Gastroesophageal sphincter (tissue), 4 donors: ENCODE measurements around the gene ABTB2. TPM values are rescaled to one million over a fixed set of nuclear protein-coding genes. Genes with fewer than 3 reads are reported as not detected.

ENCODE experiments used
- ATAC-seq: fragments of 150-250 bp; one replicate; pipeline ENCODE4 v1.9.1; 2016; ENCODE audit warnings: mild to moderate bottlenecking, moderate library complexity
- H3K27ac ChIP-seq, 4 donors: fragments of 200-600 bp; sonication (generic) in 3 of 4; 1 replicate in 3 of 4; 2 replicates in 1 of 4; pipeline ENCODE4 v1.5.1; 2016 to 2019
- H3K27me3 ChIP-seq: fragments of 200-600 bp; sonication (generic); one replicate; pipeline ENCODE4 v1.5.1; 2019
- H3K36me3 ChIP-seq, 2 donors: fragments of 200-600 bp; sonication (generic); one replicate each; pipeline ENCODE4 v1.5.1; 2019; ENCODE audit warnings: control low read depth in 1 of 2
- H3K4me1 ChIP-seq, 3 donors: fragments of 200-600 bp; sonication (generic); 1 replicate in 2 of 3; 2 replicates in 1 of 3; pipeline ENCODE4 v1.5.1; 2016 to 2019; ENCODE audit warnings: control low read depth in 2 of 3
- H3K4me3 ChIP-seq, 2 donors: fragments of 200-600 bp; sonication (generic); one replicate each; pipeline ENCODE4 v1.5.1; 2019; ENCODE audit warnings: mild to moderate bottlenecking in 1 of 2, moderate library complexity in 1 of 2
- H3K9me3 ChIP-seq, 3 donors: fragments of 200-600 bp; sonication (generic); one replicate each; pipeline ENCODE4 v1.5.1; 2017 to 2019; ENCODE audit warnings: control low read depth in 2 of 3
- EP300 ChIP-seq: sonication (generic); formaldehyde crosslinking; IDR thresholded peaks from one replicate; pipeline ENCODE4 v1.6.1; 2017; ENCODE audit warnings: antibody characterized with exemption, mild to moderate bottlenecking
- POLR2A ChIP-seq, 2 donors: fragments of 450-650 bp; IDR thresholded peaks; one replicate each; pipeline ENCODE4 v1.6.1; 2017; ENCODE audit warnings: antibody characterized with exemption in 2 of 2, mild to moderate bottlenecking in 2 of 2, moderate library complexity in 1 of 2
- POLR2AphosphoS5 ChIP-seq: sonication (generic); formaldehyde crosslinking; IDR thresholded peaks from one replicate; pipeline ENCODE4 v1.6.1; 2017; ENCODE audit warnings: antibody characterized with exemption
- WGBS, 2 donors: methylation state at CpG; one replicate each; pipeline ENCODE4 v1.1.5; 2018; ENCODE audit warnings: low coverage in 1 of 2; 5-methylcytosine and 5-hydroxymethylcytosine counted together
- total RNA-seq, 4 donors: library from RNA; depleted of rRNA; stranded (reverse); fragments of >200 nt; gene quantifications; one replicate each; pipeline ENCODE4 v1.1.0, GENCODE V29; 2016
- TF ChIP-seq, protein P1 (sequence below), 4 experiments: fragments of 200-600 bp in 2 of 4; fragments of 450-650 bp in 2 of 4; sonication (generic) in 1 of 4; IDR thresholded peaks; one replicate each; pipeline ENCODE4 v1.5.1; 2017 to 2019; ENCODE audit warnings: antibody characterized with exemption in 4 of 4, mild to moderate bottlenecking in 2 of 4, moderate library complexity in 2 of 4

The ABTB2 gene
- total RNA-seq, 4 donors from 2014 or later = 4.1 to 11.0 (median 7.5) TPM

DNA sequence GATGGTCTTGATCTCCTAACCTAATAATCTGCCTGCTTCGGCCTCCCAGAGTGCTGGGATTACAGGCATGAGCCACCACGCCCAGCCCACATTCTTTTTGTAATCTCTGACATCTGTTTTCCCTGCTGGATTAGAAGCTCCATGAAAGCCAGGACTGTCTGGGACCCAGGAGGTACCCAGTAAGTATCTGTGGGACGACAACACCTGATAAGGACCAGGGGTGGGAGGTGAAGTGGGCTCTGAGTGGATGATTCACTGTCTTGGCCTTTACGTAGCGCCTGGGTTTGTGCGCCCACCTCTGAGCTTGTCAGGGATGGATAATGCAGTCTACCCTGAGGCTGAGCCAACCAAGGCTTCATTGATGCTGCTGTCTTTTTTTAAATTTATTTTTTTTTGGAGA, 118.8 kb downstream of the ABTB2 start:
- WGBS, 2 donors = 73 to 78% methylated on average over 4 to 6 of the region's 6 CpGs
- Histone ChIP-seq H3K9me3 (no peaks in the 10 kb centered on the region), H3K36me3 (no peaks in the 10 kb centered on the region), H3K27me3 (no peaks in the 10 kb centered on the region), H3K4me1 (peaks cover 0 to 8% (median 0%) of the 10 kb centered on the region in 3 donors), H3K4me3 (no peak overlapping the region), H3K27ac (no peak overlapping the region)
- ATAC-seq = no peak
- TF ChIP-seq, protein P1, sequence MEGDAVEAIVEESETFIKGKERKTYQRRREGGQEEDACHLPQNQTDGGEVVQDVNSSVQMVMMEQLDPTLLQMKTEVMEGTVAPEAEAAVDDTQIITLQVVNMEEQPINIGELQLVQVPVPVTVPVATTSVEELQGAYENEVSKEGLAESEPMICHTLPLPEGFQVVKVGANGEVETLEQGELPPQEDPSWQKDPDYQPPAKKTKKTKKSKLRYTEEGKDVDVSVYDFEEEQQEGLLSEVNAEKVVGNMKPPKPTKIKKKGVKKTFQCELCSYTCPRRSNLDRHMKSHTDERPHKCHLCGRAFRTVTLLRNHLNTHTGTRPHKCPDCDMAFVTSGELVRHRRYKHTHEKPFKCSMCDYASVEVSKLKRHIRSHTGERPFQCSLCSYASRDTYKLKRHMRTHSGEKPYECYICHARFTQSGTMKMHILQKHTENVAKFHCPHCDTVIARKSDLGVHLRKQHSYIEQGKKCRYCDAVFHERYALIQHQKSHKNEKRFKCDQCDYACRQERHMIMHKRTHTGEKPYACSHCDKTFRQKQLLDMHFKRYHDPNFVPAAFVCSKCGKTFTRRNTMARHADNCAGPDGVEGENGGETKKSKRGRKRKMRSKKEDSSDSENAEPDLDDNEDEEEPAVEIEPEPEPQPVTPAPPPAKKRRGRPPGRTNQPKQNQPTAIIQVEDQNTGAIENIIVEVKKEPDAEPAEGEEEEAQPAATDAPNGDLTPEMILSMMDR (IDR thresholded peaks at IDR 0.05) = no peak
- TF ChIP-seq POLR2AphosphoS5 (no peak), POLR2A (IDR thresholded peaks at IDR 0.05) (no peak), EP300 (no peak)

DNA sequence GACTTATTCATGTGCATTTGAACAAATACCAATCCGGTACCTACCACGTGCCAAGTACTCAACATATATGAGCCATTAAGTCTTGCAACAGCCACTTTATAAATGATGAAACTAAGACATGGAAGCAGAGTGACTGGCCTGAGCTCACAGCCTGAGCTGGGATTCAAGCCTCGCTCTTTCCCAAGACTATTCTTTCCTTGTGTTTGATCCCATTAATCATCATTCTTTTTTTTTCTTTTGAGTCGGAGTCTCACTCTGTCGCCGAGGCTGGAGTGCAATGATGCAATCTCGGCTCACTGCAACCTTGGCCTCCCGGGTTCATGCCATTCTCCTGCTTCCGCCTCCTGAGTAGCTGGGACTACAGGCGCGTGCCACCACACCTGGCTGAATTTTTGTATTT, 119.3 kb downstream of the ABTB2 start:
- Histone ChIP-seq H3K27ac (no peak overlapping the region), H3K36me3 (no peaks in the 10 kb centered on the region), H3K9me3 (no peaks in the 10 kb centered on the region), H3K4me3 (no peak overlapping the region), H3K27me3 (no peaks in the 10 kb centered on the region), H3K4me1 (peaks cover 0 to 4% (median 0%) of the 10 kb centered on the region in 3 donors)
- no peak for TF ChIP-seq EP300
- TF ChIP-seq POLR2AphosphoS5 = no peak
- TF ChIP-seq, protein P1 (IDR thresholded peaks at IDR 0.05) = no peak
- no peak for TF ChIP-seq POLR2A (IDR thresholded peaks at IDR 0.05)
- WGBS, 2 donors = 81 to 100% methylated on average over 3 to 8 of the region's 11 CpGs
- ATAC-seq = no peak

DNA sequence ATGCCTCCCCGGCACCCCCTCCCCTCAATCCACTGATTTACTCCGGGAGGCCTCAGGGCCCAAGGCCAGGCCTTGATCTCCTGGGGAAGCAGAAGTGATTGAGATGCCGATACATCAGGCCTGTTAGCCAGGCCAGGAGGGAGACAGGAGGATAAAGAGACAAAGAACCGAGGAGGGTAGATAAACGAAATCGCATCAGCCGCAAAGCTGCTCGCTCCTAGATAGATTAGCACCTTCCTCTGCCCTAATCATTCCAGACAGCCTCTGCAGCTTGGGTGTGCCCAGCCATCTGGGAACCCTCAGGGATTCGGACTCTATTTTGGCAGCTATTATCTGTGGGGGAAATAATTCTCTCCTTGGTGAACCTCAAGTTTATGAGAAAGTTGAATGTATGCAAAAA, 121.2 kb downstream of the ABTB2 start:
- H3K36me3 ChIP-seq = no peaks in the 10 kb centered on the region
- no peak for ATAC-seq
- H3K4me1 ChIP-seq = no peaks in the 10 kb centered on the region
- no peak overlapping the region for H3K27ac ChIP-seq
- TF ChIP-seq, protein P1 (IDR thresholded peaks at IDR 0.05) = no peak
- TF ChIP-seq EP300 (no peak), POLR2AphosphoS5 (no peak), POLR2A (IDR thresholded peaks at IDR 0.05) (no peak)
- H3K4me3 ChIP-seq = no peak overlapping the region
- no peaks in the 10 kb centered on the region for H3K27me3 ChIP-seq
- no peaks in the 10 kb centered on the region for H3K9me3 ChIP-seq
- 79 to 91% methylated on average over 5 to 7 of the region's 9 CpGs for WGBS, 2 donors

DNA sequence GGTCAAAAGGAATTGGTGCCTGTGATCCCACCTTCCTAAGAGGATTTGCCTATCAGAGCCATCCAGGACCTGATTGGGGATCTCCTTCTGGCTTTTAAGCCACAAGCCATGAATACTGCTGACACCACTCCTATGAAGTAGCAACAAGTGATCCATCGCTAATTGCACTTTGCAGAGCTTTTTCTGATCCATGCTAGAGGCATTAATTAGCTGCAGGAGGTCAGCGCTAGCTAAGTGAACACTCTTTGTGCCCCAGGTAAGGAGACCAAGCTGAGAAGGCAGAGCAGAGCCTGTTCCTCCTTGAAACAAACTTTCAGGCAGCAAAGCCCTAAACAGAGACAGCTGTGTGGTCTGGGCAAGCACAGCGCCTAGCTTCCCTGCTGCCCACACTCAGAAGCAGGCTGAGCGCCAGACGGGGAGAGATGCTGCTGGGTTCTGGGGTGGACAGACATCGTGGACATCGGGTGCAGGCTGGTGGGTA, 122.2 kb downstream of the ABTB2 start:
- Histone ChIP-seq H3K27ac (no peak overlapping the region), H3K36me3 (no peaks in the 10 kb centered on the region), H3K9me3 (no peaks in the 10 kb centered on the region), H3K27me3 (no peaks in the 10 kb centered on the region), H3K4me3 (no peak overlapping the region), H3K4me1 (no peaks in the 10 kb centered on the region)
- ATAC-seq = no peak
- TF ChIP-seq POLR2A (IDR thresholded peaks at IDR 0.05) (no peak), EP300 (no peak), POLR2AphosphoS5 (no peak)
- TF ChIP-seq, protein P1 (IDR thresholded peaks at IDR 0.05) = no peak
- WGBS, 2 donors = 90% methylated on average over 7 of the region's 7 CpGs; no CpG with 5 or more reads in 1 of the 2 donors

DNA sequence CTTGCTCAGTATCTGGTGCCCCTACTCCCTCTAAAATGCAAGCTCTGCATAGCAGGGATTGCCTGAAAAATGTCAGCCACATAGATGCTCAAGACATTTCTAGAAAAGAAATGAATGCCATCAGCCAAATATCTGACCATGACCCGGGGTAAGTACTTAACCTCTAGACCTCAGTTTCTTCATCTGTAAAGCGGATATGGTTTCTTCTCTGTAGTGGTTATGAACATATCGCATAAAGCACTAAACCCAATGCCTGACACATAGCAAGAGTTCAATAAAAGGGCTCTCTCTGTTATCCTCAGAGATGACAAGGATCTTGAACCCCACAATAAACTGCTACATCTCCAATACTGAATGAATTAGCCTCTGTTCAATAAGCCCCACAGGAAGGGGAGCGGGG, 122.6 kb downstream of the ABTB2 start:
- Histone ChIP-seq H3K4me3 (no peak overlapping the region), H3K36me3 (no peaks in the 10 kb centered on the region), H3K9me3 (no peaks in the 10 kb centered on the region), H3K27me3 (no peaks in the 10 kb centered on the region), H3K27ac (no peak overlapping the region), H3K4me1 (no peaks in the 10 kb centered on the region)
- 67 to 72% methylated on average over 3 to 4 of the region's 4 CpGs for WGBS, 2 donors
- TF ChIP-seq POLR2AphosphoS5 (no peak), POLR2A (IDR thresholded peaks at IDR 0.05) (no peak), EP300 (no peak)
- TF ChIP-seq, protein P1 (IDR thresholded peaks at IDR 0.05) = no peak
- no peak for ATAC-seq
